AG20443 (cell line): ENCODE data around the gene LDLRAD4.
"Not testable (repeated sequence)": the region's sequence is repeated elsewhere in the genome, so short reads cannot be mapped to it uniquely, and the experiment has no call there.

Experiments
- DNase-seq: peaks from one replicate; pipeline ENCODE4 v3.0.0; 2012; ENCODE audit warnings: low spot score, mixed read lengths

LDLRAD4 gene

GRCh38 chr18:13338318-13338717 lies 119.8 kb downstream of the LDLRAD4 start:
- no peak for DNase-seq

DNA sequence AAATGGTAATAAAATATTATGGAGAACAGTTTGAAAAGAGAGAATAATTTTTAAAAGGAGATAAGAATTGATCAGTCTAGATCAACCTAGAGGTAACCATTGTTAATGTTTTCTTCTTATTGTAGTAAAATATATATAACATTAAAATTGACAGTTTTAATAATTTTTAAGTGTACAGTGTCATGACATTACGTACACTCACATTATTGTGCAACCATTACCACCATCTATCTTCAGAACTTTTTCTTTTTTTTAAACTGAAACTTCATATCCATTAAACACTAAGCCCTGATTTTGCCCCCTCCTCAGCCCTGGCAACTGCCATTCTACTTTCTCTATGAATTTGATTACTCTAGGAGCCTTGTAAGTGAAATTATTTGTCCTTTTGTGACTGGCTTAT lies 121.1 kb downstream of the LDLRAD4 start:
- DNase-seq = no peak

GRCh38 chr18:13346449-13346848 lies 127.9 kb downstream of the LDLRAD4 start:
- DNase-seq = not testable (repeated sequence)

GRCh38 chr18:13353084-13353823 lies 134.7 kb downstream of the LDLRAD4 start:
- DNase-seq = no peak

- no peak for DNase-seq
Measured at GRCh38 chr18:13354402-13354801, 135.8 kb downstream of the LDLRAD4 start.

GRCh38 chr18:13356032-13356431 lies 137.5 kb downstream of the LDLRAD4 start:
- no peak for DNase-seq

DNA sequence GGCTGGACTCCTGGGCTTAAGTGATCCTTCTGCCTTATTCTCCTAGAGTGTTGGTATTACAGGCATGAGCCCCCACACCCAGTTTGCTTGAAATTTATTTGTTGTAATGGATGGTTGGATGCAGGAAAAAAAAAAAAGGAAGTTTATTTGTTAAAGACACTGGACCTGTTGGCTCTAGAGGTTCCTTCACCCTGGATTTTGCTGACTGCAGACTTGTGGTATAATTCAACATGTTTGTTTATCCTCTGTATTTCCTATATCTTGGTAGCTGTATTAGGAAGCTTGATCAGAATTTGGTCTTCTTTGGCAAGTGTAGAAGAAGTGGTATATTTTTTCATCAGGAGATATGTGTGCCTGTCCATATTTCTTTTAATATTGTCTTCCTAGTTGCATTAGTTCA lies 138.7 kb downstream of the LDLRAD4 start:
- DNase-seq = no peak

- DNase-seq = no peak
Measured at GRCh38 chr18:13359210-13359609, 140.7 kb downstream of the LDLRAD4 start.

GRCh38 chr18:13361431-13361830 lies 142.9 kb downstream of the LDLRAD4 start:
- no peak for DNase-seq

DNA sequence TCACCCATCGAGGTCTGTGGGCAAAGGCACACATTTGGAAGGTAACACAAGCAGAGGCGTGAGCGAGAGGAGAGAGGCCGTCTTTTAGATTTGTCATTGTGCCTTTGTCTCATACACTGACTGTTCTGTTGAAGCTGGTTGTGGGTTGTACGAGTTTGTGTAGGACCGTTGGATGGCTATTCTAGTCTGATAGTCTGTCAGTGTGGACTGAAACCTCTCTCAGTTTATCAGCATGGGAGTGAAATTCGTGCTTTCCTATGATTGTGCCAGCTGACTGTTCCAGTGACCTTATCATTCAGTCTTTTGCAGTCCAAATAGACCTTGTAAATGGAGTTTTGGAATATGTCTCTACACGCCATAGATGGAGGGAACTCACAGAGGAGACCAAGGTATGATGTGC lies 143.5 kb downstream of the LDLRAD4 start:
- no peak for DNase-seq

GRCh38 chr18:13362607-13363006 lies 144.0 kb downstream of the LDLRAD4 start:
- DNase-seq = no peak

GRCh38 chr18:13363359-13363758 lies 144.8 kb downstream of the LDLRAD4 start:
- DNase-seq = no peak

DNA sequence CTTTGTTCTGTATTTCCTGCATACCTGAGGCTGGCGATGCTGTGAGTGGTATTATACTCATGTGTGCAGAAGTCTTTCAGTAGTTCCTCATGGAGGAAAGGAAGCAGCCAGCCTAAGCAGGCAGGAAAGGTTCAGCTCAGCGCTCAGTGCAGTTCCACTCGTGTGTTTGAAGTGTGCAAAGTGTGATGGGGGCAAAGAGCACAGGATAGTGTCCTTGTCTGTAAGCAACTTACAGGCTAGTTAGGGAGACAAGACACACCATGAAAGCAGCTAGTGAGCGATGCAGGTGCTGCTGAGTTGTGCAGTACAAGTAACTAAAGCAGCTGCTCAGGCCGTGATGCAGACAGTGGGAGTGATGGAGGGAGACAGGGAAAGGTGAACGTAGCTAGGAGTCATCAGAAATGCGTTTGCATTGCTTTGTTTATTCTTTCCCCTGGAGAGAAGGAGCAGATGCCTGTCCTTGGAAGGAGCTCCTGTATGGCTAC lies 146.2 kb downstream of the LDLRAD4 start:
- no peak for DNase-seq

DNA sequence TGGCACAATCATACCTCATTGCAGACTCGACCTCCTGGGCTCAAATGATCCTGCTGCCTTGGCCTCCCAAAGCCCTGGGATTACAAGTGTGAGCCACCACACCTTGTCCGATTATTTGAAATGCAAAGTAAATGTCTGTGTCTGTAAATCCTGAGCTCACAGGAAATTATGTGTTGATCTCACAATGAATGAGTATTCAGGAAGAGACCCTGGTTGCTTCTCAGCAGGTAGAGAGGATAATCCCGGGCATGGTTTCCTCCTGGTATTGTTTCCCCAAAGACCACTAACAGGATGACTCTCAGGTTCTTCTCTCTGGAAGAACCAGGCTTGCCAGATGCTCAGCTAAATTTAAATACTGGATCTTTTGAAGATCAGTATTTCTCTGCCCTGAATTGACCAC lies 147.6 kb downstream of the LDLRAD4 start:
- DNase-seq = no peak

DNA sequence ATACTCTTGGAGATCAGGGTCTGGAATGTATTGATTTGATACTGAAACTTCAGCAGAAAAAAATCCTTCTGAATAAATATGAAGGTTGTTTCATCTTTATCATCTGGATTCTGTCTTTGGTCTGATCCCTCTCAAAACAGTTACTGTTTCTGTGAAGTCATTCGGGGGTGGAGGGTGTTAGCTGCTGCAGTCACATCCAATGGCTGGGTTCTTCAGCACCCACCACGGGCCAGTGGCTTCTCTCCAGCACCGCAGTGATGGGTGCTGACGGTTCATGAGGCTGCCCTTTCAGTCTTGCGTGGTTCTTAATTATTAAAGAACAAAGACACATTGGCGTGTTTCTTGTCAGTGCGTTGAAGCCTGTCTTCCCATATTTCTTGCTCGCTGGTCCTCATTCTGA lies 148.0 kb downstream of the LDLRAD4 start:
- no peak for DNase-seq

DNA sequence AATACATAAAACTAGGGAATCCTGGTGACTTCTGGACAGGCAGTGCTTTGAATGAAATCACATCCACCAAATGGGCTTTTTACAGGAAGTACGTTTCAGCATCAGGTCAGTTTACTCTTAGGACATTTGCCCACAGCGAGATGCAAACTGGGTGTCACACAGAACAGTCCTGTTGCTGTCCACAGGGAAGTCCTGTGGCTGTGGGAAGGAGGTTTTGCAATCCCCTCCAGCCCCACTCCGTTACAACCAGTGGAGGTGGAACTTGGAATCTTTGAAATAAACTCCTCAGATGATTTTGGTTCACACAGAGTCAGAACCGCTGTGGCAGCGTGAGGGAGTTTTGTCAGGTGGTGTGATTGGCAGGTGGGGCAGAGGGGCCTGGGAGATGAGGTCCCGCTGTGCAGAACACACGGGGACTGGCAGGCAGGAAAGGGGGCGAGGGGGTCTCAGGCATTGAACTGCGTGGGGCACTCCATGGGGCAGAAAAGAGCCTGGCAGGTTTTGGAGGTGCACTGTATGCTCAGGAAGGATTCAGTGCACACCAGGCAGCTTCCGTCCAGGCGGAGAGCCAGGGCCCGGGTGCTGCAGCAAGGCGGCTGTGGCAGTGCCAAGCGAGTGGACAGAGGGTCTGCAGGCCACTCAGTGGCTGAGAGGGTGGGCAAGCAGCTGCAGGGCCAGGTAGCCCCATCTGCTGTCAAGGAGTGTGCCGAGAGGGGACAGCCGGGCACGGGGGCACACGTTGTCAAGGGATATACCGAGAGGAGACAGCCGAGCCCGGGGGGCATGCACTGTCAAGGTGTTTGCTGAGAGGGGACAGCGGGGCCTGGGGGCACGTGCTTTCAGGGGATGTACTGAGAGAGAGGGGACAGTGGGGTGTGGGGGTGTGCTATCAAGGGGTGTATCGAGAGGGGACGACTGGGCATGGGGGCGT lies 148.7 kb downstream of the LDLRAD4 start:
- DNase-seq = no peak

DNA sequence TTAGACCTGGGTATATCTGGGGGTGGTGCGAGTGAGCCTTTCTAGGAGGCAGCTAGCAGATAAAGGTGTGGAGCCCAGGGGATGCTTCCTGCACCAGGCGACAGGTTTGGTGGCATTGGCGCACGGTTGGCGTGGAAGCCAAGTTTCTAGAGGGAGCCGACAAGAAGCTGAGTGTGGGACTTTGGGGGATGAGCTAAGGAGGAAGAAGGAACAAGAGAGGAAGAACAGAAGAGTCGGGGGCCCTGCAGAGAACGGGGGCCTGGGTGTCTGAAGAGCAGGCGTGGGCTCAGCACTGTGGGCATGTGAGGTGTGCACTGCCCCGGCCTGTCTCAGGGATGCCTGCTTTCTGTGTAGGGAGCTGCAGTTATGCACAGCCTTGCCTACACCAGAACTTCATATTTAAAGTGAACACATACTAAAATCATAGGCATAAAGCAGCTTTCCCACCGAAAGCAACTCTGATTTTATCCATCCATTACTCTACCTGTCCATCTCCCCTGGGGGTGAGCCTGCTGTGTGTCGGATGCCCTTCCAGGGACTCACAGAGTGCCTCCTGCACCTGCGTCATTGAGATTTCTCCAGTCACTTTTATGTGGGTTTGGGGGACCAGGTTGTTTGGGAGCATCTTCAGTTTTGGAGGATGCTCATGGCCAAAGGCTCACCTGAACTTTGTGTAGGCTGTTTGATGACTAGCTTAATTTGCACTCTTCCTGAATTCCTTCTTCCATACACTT lies 149.7 kb downstream of the LDLRAD4 start:
- DNase-seq = no peak

DNA sequence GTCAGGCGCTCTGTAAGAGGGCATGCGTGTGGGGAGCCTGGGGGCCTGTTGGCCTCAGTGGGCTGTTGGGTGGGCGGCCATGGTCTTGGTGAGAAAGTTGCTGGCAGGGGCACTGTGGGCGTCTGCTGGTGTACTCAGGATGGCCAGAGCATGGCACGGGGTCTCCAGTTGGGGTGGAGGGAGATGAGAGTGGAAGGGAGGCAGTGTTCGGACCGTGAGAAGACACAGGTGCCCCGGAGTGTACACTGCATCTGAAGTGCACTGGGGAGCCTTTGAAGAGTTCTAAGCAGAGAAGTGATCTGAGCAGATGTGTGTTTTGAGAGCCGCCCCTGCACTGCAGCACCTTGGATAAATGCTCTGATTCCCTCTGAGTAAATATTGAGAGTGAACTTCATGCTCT lies 150.8 kb downstream of the LDLRAD4 start:
- DNase-seq = no peak

GRCh38 chr18:13369756-13370510 lies 151.4 kb downstream of the LDLRAD4 start:
- peak; percentile 27 for DNase-seq

DNA sequence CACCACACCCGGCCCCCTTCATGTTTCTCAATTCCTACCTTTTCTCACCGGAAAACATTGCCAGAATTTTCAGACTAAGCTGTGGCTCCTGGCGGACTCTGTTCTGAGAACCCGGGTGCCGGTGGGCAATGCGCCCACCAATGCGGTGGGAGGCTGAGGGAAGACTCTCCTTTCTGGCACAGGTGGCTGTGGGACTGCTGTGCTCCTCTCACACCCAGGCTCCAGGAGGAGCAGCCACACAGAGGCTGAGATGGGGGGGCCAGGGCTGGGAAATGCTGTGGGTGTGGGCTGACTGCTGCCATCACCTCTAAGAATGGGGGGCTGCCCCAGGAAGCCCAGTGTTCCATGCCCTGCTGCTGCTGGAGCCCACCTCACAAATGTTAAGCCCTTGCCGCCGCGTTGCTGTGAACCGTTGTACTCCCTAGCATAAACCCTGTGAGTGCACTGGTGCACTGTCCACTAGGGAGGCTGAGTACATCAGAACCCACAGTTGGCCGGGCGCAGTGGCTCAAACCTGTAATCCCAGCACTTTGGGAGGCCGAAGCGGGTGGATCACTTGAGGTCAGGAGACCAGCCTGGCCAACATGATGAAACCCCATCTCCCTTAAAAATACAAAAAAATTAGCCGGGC lies 152.6 kb downstream of the LDLRAD4 start:
- DNase-seq = no peak
